Measurements from ENCODE around the gene RPL27. TPM values are rescaled to one million over a fixed set of nuclear protein-coding genes. Genes with fewer than 3 reads are reported as not detected.

Gene RPL27
- total RNA-seq, 4 donors from 2014 or later: 635 to 7,543 (median 1,847) TPM

DNA sequence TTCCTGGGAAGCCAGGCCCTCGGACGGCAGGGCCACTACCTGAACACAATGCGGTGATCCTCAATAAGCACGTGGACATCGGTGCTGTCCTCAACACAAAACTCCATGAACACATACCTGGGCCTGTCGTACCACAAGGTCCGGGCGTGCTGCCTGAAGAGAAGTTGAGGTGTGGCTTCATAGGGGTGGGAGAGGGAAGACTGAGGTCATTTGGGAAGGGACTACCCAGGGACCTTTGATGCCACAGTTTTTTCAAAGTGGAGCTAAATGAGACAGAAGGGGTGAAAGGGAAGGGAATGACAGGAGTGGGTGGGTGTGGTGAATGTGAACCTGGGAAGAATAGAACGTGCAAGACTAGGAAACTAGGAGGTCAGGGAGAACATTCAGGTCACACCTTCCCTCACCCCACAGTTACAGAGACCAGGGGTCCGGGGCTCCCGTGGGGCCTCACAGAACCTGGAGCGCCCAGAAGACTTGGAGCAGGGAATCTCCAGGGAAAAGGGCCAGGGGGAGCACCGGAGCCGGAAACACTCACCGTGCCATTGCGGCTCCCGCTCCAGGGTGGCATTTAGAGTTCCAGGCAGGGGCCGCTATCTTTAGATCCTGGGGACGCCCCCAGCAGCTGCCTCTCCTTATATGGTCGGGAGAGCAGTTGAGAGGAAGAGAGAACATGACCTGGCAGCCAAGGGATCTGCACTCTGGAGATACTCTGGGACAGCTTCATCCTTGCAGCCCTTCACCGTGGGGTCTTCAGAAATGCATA is 18.5 kb upstream of the RPL27 start, which contains the start of gene PTGES3L:
Gene PTGES3L (minus strand): TSS at position 570 of the 763 bp plus-strand sequence. CDS start 27 bp downstream, at position 543.
- Histone ChIP-seq H3K36me3 (no peaks in the 10 kb centered on the region), H3K4me3 (peak within 1 kb of the TSS; percentile 54 to 87), H3K27ac (peak within 1 kb of the TSS; percentile 58 to 74), H3K27me3 (no peaks in the 10 kb centered on the region), H3K4me1 (no peaks in the 10 kb centered on the region), H3K9me3 (no peaks in the 10 kb centered on the region)
- intact Hi-C loops (cut with DNase I; ENCODE audit: low total_unique reads): no loop called here
- peak; percentile 45 to 48 for DNase-seq
- TF ChIP-seq CTCF (IDR thresholded peaks at IDR 0.05) (no peak), POLR2A (IDR thresholded peaks at IDR 0.05) (no peak)

DNA sequence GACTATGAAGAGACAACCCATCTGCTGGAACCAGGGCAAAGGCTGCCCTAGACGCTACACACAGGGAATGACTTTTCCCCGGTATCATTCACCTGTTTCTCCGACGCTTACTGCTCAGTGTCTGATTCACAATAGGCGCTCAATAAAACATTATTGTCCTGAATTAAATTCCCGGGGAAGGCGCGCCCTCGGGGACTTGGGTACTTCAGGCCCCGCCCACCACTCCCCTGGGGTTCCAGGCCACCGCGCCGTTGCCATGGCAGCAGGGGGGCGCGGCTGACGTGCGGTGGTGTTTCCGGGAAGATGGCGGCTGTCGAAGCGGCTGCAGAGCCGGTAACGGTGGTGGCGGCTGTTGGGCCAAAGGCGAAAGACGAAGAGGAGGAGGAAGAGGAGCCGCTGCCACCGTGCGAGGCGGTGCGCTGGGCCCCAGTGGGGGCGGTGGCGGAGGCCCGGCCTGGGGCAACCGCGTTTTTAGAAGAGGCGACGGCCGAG is 17.9 kb upstream of the RPL27 start, which contains the start of gene RUNDC1:
Gene RUNDC1 (plus strand): TSS at position 292 of the 492 bp plus-strand sequence. CDS start 12 bp downstream, at position 304.
- H3K9me3 ChIP-seq: no peaks in the 10 kb centered on the region
- peak within 1 kb of the TSS; percentile 54 to 87 for H3K4me3 ChIP-seq
- intact Hi-C loops (cut with DNase I; ENCODE audit: low total_unique reads): no loop called here
- no peaks in the 10 kb centered on the region for H3K4me1 ChIP-seq
- peak within 1 kb of the TSS; percentile 58 to 74 for H3K27ac ChIP-seq
- DNase-seq: peak; percentile 88 to 89
- no peaks in the 10 kb centered on the region for H3K36me3 ChIP-seq
- H3K27me3 ChIP-seq: no peaks in the 10 kb centered on the region
- TF ChIP-seq CTCF (IDR thresholded peaks at IDR 0.05) (no peak), POLR2A (IDR thresholded peaks at IDR 0.05) (peak; percentile 24 to 54)

DNA sequence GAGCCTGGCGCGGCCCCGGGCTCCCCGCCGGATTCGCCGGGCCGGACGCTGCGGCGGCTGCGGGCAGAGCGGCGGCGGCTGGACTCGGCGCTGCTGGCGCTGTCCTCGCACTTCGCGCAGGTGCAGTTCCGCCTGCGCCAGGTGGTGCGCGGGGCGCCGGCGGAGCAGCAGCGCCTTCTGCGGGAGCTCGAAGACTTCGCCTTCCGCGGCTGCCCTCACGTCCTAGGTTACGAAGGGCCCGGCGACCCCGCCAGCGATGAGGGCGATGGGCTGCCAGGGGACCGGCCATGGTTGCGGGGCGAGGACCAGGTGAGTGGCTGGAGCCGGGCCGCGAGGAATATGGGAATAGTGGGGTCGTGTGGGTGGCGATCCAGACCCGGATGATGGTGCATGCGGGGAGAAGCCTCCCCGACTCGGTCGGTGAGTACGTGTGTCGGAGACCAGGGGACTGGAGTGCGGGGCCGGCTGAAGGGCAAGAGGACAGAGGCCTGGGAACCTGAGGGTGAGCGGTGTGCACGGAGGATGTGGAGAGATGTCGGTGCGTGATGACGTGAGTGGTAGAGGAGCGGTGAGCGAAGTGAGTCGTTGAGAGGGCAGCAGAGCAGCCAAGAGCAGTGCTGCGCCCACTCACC is 17.3 kb upstream of the RPL27 start:
- TF ChIP-seq CTCF (IDR thresholded peaks at IDR 0.05): no peak
- TF ChIP-seq POLR2A (IDR thresholded peaks at IDR 0.05): no peak
- intact Hi-C loops (cut with DNase I; ENCODE audit: low total_unique reads): no loop called here
- peak in 1 of 2 donors; percentile 36 for DNase-seq
- H3K4me1 ChIP-seq: no peaks in the 10 kb centered on the region
- H3K36me3 ChIP-seq: no peaks in the 10 kb centered on the region
- H3K4me3 ChIP-seq: peak overlapping the region; percentile 54 to 87
- no peaks in the 10 kb centered on the region for H3K9me3 ChIP-seq
- peak overlapping the region; percentile 58 to 74 for H3K27ac ChIP-seq
- no peaks in the 10 kb centered on the region for H3K27me3 ChIP-seq

DNA sequence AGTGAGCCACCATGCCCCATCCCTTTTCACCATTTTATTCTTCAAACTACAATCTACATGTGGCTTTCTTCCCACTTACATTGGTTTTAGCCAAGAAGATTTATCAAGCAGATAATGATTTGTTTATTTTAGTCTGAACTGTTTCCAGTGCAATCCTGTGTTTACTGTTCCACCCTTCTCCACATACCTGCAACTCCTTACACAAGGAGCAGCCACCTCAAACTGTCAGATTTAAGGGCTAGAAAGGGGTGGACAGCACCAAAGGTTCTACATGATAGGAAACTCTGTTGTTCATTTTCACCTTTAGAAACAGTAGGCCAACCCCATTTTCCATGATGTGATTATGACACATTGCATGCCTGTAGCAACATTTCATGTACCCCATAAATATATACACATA is 16.0 kb upstream of the RPL27 start:
- no peak overlapping the region for H3K4me3 ChIP-seq
- TF ChIP-seq POLR2A (IDR thresholded peaks at IDR 0.05): no peak
- no peak for TF ChIP-seq CTCF (IDR thresholded peaks at IDR 0.05)
- intact Hi-C loops (cut with DNase I; ENCODE audit: low total_unique reads): no loop called here
- H3K27me3 ChIP-seq: no peaks in the 10 kb centered on the region
- H3K4me1 ChIP-seq: no peaks in the 10 kb centered on the region
- DNase-seq: no peak
- H3K36me3 ChIP-seq: no peaks in the 10 kb centered on the region
- no peak overlapping the region for H3K27ac ChIP-seq
- H3K9me3 ChIP-seq: no peaks in the 10 kb centered on the region

DNA sequence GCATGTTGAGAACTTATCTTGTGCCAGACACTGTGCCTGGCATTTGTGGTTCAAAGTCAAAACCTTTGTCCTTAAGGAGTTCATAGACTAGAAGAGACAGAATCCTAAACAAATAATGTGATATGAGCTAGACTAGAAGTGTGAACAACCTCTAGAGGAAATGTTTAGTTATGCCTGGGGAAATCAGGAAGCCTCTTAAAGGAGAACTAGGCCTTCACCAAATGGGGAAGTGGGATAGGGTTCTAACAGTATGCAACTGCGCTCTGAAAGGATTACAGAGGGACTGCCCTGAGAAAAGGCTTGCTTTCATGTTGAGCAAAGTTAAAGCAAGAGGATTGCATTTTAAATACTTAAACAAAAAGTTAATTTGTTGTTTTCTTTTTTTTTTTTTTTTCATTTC is 13.0 kb upstream of the RPL27 start:
- intact Hi-C loops (cut with DNase I; ENCODE audit: low total_unique reads): no loop called here
- no peaks in the 10 kb centered on the region for H3K9me3 ChIP-seq
- no peaks in the 10 kb centered on the region for H3K27me3 ChIP-seq
- H3K4me1 ChIP-seq: no peaks in the 10 kb centered on the region
- H3K36me3 ChIP-seq: no peaks in the 10 kb centered on the region
- no peak overlapping the region for H3K4me3 ChIP-seq
- TF ChIP-seq POLR2A (IDR thresholded peaks at IDR 0.05) (no peak), CTCF (IDR thresholded peaks at IDR 0.05) (no peak)
- DNase-seq: no peak
- H3K27ac ChIP-seq: no peak overlapping the region
